HG03103 (cell line): Measurements from ENCODE around the gene AQP3.
"Not testable (repeated sequence)": the region's sequence is repeated elsewhere in the genome, so short reads cannot be mapped to it uniquely, and the experiment has no call there.

Experiments used
- ATAC-seq: cut with Tn5 transposase; IDR thresholded peaks from one replicate; pipeline ENCODE4 v1.9.1; 2021; ENCODE audit warnings: low read depth; ENCODE audit not compliant: unreplicated experiment

The AQP3 gene

DNA sequence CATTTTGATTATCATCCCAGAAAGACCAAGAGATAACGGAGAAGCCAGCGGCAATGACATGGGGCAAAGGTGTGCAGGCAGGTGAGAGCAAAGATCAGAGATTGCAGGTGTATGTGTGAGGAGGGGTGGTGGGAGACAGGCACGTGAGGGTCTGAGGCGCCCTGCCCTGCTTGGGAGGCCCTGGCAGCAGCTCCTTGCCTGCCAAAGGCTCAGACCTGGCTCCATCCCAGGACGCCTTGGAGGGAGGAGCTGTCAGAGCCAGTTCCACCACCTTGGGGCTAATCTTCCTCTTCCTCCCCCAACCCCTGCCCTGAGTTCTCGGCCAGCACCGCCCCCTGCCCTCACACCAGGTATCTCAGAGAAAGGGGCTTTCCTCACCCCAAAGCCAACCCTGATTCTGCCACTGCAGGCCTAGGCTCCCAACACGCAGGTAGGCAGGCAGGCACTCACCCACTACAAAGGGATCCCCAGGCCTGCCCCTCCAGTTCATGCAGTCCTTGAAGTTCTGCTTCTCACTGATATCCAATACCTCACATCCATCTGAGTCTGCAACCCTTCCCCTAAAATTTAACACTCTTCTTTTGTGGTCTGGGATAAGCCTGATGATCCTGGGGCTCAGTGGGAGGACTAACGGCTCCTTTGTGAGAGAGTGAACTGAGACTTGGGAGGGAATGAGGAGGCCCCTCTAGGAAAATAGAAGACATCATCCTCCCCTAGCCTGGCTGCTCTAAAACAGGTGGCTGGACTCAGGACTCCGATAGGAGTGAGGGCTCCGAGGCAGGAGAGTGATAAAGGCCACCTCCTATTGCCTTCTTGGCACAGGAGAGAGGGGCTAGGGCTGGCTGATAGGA, 1.8 kb downstream of the AQP3 start:
- ATAC-seq: no peak

GRCh38 chr9:33443464-33444154, 3.8 kb downstream of the AQP3 start:
- no peak for ATAC-seq

- no peak for ATAC-seq
Measured at GRCh38 chr9:33443047-33443446, 4.3 kb downstream of the AQP3 start.

DNA sequence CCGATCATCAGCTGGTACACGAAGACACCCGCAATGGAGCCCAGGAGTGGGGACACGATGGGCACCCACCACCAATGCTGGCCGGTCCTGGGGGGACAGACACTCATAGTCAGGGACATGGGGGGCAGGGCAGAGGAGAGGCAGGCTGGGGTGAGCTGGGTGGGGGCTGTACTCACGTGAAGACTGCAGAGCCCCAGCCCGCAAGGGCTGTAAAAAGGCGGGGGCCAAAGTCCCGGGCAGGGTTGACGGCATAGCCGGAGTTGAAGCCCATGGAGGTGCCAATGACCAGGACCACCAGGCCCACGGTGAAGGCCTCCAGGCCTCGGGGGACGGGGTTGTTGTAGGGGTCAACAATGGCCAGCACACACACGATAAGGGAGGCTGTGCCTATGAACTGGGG, 5.3 kb downstream of the AQP3 start:
- no peak for ATAC-seq

DNA sequence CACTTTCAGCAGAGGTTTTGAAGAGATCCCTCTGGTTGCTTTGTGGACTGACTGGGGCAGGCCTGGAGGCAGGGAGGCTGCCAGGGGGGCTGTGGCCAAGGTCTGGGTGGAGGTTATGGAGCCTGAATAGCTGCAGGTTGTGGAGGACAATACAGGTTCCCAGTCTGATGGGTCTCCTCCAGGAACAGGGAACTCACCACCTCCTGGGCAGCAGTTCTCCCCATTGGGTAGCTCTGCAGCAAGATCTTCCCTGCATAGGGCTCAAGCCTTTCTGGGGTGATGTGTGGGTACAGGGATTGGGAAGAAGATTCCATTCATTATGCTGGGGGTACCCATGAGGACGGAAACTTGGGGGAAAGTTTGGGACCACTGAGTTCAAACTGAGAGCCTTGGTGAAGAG, 6.8 kb downstream of the AQP3 start:
- no peak for ATAC-seq

- ATAC-seq: no peak
Measured at GRCh38 chr9:33440204-33440603, 7.2 kb downstream of the AQP3 start.

DNA sequence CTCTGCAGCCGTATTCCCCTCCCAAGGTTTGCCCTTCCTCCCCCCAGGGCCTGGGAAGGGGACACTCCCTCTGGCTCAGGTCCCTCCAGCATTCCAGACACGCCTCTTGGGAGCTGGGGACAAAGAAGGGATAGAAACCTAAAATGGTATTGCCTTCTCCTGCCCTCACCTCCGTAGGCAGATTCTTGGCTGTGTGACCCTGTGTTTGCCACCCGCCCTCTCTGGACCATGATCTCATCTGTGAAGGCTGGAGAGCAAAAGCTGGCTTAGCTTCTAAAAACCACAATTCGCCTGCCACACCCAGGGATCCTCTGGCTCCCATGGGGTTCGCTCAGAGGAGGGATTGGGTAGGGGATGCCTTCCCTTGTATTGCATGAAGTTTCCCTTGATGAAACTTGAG, 7.7 kb downstream of the AQP3 start:
- ATAC-seq: no peak

- no peak for ATAC-seq
Measured at GRCh38 chr9:33438926-33439680, 8.3 kb downstream of the AQP3 start.

DNA sequence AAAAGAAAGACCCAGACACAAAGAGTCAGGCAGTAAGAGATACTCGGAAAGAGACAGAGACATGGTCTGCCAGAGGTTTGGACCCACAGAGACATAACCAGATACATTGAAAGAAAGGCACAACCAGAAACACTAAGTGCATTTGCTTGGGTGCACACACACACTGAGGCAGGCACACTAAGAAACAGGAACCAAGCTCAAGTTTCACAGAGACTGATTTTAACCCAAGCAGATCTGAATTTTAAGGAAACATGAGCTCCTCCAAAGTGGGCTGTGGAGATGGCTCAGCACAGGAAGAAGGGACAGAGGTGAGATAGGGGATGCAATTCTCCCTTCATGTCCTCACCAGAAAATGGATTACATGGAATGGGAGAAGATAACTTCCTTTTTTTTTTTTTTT, 9.5 kb downstream of the AQP3 start:
- ATAC-seq: no peak

- ATAC-seq: no peak
Measured at GRCh38 chr9:33437205-33437604, 10.2 kb downstream of the AQP3 start.

- no peak for ATAC-seq
Measured at GRCh38 chr9:33436445-33436844, 10.9 kb downstream of the AQP3 start.

GRCh38 chr9:33435821-33436277, 11.5 kb downstream of the AQP3 start:
- no peak for ATAC-seq

DNA sequence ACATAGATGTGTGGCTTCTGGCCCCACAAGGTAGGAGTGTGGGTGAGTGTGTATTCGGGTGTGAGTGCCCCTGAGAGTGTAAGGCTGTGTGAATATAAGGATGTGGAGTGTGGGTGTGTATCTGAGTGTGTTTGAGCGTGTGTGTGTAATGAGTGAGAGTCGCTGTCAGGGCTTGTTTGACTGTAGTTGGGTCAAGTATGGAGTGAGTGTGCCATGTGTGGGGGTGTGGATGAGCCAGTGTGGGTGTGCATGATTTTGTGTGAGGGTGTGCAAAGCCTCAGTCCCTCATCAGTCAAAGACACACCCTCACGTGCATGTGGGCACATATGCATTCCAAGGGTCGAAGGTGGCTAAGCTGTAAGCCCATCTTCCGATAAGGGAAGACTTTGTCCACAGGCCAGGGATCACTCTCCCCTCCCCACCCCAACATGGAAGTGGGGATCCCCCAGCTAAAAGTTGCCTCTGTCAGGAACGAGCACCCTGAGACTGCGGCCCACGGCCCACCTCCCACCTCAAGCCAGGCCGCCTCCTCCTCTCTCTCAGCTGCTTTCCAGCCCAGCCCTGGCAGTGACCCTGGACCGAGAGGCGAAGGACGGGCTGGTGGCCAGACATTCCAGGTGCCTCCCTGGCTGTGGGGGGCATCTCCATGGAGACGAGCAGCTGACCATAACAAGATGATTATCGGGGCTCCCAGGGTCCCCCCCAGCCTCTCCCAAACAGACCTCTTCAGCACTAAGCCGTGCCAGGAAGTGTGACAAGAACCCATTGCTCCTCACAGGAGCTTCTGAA, 12.9 kb downstream of the AQP3 start:
- ATAC-seq: no peak

DNA sequence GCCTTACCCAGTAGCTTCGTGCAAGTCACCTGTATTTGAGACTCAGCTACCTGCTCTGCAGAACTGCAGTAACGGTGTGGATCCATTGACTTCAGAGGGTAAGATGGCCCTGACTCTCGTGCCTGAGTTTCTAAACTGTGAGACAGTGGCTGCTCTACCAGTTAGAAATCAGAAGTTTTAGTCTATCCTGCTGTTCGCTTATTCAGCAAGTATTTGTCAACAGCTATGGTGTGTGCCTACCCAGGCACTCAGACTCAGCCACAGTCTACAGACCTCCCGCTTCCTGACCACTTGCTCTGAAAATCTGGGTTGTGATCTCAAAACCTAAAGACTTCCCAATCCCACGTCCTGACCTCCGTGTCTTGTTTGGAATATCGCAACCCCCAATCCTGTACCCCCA, 13.5 kb downstream of the AQP3 start:
- ATAC-seq: no peak

DNA sequence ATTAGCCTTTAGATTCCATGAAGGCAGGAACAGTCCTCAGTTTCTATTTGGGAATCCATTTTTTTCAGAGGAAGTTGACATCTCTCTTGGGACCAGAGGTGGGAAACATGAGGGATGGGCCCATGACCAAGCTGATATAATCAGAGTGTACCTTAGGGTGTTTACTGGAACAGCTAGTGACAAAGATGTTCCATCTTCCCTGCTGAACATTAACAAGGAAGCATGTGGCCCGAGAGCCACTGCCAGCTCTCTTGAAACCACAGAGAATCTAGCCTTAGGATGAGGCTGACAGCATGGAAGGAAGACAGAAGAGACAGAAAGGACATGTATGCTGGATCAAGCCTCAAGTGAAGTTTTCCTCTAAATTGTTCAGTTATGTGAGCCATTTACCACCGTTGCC, 16.0 kb downstream of the AQP3 start:
- no peak for ATAC-seq

DNA sequence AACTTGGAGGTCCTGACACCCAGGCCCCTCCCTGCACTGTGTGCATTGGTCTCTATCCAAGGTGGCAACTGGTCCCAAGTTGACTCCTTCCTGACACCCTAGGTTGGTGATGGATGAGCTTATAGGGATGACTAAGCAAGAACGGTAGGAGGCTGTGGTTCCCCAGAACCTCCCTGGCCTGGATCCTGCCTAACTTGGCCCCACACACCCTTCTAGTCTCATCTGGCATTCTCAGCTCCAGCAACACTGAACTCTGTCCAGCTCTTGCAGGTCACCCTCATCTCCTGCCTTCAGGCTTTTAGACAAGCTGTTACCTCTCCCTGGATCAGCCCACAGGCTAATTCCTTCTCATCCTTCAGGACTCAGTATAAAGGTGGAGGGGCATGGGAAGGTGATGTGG, 16.5 kb downstream of the AQP3 start:
- no peak for ATAC-seq

GRCh38 chr9:33429256-33429985, 18.0 kb downstream of the AQP3 start:
- ATAC-seq: no peak

- no peak for ATAC-seq
Measured at GRCh38 chr9:33426843-33427293, 20.5 kb downstream of the AQP3 start.

DNA sequence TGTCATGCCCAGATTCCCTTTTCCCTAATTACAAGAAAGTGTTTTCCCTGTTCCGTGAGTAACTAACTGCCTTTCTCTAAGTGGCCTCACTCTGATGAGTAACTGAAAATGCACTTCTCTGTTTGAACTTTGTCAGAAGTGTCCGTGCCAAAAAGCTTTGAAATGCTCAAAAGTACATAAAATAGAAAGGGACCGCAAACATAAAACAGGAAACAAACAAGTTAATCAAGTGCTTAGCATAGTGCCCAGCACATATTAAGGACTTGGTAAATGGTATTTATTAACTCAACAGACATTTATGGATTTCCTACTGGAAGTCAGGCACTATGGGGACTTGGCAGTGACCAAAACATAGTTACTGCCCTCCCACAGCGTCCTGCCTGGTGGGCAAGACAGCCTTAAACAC, 22.3 kb downstream of the AQP3 start:
- ATAC-seq: no peak

GRCh38 chr9:33424492-33424891, 22.9 kb downstream of the AQP3 start:
- ATAC-seq: not testable (repeated sequence)
